Stimulated activated CD8-positive, alpha-beta memory T cell treated with anti-CD3 and anti-CD28 coated beads, Interleukin-7, amount 100 ng/mL, for 4 hours (primary cell): Measurements from ENCODE around the gene PCLO.
"Not testable (repeated sequence)": the region's sequence is repeated elsewhere in the genome, so short reads cannot be mapped to it uniquely, and the experiment has no call there.

ENCODE experiments used
- DNase-seq, 2 donors: peaks; one replicate each; pipeline ENCODE4 v3.0.0-alpha.2; 2020; ENCODE audit warnings: low read depth in 2 of 2

PCLO gene

DNA sequence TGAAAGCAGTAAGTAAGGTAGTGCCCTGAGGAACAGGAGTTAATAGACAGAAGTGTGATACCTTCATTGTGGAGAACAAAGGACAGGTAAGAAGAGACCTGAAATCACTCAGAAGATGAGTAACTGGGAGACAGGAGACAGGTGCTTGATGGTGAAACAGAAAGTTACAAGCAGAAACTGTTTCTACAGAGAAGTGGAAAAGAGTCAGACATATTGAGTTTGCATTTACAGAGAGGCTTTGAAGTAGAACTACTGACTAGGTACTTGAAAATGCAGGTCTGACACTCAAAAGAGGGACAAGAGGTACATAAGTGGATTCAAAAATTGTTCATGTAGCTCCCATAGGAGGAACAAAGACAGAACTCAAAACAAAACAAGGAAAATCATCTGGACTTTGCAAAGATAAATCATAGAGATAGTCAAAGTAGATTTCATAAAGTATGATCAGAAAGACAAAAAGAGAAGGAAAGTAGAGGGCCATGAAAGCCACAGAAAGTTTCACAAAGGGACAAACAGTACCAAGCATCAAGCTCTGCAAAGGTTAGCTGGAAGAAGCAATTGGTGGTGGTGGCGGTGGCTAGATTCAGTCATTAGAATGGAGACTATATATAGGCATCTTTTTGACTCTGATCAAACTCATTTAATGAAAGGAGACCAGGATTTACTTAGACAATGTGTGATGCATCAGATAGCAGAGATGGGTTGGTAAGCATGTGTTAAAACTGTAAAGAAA lies 198.4 kb downstream of the PCLO start:
- DNase-seq = no peak

DNA sequence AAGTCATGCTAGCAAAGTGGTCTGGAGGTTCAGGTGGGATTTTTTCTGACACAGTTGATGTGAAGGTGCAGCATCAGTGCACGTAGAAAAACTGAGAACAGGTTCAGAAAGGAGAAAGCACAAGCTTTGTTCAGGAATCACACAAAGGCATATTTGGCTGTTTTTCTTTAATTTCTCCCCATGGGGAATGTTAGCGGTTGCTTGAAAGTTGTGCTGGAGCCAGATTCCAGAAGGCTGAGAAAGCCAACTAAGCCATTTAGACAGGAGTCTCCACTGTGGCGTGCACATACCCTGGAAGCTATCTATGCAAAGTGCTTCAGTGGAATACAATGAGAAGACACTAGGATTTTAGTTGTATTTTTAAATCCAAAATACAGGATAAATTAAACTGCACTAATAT lies 201.4 kb downstream of the PCLO start:
- no peak for DNase-seq

DNA sequence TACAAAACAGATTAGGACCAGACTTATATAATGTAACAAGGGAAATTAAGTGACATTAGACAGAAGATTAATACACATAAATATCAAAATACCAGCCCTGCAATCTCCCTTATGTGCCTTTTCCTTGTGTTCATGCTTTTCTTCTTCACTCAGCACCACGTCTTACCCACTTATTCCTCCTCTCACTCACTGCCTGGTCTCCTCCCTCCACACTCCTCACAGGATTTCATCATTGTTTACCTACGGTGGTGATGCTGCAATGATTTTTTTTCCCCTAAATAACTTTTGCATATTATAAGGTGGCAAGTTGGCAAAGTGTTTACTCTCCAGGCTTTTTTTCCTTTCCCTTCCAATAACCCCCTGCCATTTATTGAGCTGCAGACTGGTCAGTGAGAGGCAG lies 203.2 kb downstream of the PCLO start:
- DNase-seq = no peak

DNA sequence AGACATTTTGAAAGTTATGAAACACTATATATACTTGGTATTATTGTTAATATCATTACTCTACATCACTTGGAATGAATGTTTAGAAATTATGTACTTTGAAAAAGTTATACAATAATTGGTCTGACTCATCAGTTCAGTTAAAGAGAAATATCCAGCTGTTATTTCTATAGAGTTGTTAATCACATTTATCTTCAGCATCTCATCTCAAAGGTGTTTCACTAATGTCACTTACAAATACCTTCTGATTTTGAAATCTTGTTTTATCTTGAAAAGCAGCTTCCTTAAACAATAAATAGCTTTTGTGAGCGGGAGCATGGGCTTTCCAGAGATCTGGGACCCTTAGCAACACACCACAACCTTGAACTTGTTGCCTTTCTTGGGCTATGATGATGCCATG lies 205.2 kb downstream of the PCLO start:
- DNase-seq = no peak

DNA sequence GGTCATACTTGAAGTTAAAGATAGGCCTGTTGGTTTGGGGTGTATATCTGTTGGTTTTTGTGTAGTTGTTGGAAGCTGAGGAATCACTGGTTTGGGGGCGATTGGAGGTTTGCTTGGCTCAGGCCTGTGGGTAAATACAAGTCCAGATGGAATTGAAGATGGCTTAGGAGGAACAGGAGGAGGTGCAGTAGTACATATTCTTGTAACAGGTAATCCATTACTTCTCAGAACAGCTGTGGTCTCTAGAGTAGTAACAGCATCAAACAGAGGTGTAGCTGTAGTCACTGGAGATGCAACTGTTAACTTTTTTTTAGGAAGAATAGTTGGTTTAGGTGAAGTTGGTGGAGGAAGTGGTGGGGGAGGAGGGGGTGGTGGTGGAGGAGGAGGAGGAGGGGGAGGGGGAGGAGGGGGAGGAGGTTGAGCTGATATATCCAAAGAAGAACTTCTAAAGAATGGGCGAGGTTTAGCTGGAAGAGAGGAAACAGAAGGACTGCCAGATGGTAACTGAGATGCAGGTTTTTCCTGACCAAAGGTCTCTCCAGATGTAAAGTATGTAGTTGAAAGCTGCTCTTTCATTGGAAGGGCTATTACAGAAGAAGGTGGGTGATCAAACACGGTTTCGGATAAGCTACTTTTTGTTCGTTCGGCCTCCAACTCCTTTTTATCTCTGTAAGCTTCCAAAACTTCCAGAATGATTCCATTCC lies 209.2 kb downstream of the PCLO start:
- no peak for DNase-seq

DNA sequence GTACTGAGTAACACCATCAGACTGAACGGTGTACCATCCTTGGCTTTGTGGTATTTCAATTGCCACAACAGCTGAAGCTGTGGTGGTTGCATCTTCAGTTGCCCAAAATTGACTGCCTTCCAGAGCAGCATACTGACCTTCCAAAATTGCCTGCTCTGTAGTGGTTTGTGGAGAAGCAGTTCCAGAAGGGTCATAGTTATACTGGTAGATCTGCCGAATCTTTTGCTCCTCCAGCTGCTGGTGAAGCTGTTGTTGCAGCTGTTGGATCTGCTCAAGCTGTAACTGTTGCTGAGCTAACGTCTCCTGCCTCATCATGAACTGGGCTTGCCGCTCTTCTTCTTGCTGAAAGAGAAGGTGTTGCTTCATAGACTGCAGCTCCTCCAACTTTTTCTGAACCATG lies 212.2 kb downstream of the PCLO start:
- DNase-seq = no peak

DNA sequence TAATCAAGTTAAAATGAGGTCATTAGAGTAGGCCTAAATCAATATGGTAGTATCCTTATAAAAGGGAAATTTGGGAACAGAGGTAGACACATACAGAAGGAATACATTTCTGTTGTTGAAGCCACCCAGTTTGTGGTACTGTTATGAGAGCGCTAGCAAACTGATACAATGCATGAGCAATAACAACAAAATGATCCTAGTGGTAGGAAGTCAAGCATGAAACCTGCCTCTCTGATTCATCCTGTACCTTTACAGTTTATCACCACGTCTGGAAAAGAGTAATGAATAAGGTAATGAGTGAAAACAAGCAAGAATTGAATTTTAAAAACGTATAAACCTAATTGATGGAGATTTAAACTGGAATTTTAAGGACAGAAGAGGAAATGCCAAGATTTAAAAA lies 217.2 kb downstream of the PCLO start:
- DNase-seq = no peak

DNA sequence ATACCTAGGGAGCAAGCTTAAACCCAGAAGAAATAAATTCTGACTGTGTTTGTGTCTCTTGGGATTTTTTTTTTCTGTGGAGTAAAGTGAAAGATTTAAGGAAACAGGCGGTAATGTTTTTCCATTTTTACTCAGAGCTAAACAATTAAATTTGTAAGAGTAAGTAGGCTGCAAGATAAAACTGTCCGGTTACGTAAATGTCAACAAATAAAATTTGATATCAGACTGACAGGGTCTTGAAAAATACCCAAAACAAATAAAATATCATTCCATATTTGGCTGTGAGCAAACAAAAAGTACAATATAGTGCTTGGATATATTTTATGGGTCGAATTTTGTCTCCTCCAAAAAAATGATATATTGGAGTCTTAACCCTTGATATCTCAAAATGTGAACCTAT lies 217.6 kb downstream of the PCLO start:
- no peak for DNase-seq

DNA sequence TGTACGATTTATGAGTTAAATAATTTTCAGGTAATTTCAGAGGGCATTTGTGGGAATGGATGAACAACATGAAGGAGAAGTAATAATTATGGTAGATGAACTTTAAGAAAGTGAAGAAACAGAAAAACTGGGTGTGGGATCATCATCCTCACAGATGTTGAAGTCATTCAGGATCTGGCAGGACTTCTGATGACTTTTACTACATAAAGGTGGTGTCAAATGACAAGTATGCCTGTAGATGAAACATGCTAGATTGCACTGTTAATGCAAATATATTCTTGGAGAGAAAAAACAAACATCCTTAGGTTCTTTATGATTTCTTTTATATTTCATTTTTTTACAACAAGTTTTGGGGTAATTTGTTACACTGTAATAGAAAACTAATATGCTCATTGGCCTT lies 230.2 kb downstream of the PCLO start:
- DNase-seq = no peak

DNA sequence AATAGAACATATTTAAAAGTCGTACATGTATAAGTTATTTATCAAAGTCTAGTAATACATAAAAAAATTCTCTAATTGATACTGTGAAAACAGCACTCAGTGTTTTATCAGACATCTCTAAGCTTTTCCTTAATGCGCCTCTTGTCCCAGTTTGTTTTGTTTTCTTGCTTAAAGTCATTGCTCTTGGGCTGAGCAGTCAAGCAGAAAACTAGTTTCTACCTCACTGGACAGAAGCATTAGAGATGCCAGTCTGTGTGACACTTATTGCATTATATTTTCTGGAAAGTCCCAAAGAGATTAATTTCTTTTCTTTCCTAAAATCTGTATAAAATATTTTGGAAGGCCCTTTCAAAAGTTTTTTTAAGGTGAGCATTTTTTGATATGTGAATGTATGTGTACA lies 236.2 kb downstream of the PCLO start:
- no peak for DNase-seq

DNA sequence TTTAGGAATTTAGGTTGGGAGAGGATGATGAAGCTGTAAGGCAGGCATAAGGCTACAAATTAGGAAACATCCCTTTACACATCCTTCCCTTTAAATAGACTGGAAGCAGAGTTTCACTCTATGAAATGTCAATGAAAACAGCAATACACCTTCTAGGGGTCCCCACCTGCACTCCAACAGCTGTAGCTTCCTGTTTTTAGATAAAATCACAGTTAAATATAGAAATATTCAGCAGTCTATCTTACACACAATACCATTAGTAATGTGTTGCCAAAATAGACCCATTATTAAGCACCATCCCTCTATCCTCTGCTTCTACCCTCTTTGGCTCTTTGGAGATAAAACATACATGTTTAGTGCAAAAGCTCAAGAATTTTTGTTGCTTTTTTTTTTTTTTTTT lies 237.4 kb downstream of the PCLO start:
- no peak for DNase-seq

DNA sequence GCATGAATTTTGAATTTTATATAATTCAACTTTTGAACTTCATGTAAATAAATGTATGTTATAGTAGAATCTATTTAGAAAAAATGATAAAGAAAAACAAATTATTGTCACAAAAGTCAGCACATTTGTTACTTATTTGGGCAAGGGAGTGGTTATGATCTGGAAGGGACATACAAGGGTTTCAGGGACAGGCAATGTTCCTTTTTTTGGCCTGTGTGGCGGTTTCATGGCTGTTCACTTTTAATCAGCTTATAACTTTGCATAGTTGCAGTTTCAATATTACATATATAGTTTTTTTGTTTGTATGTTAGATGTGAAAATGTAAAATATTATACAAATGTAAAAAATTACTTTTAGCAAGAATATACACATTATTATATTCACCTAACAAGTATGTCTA lies 256.2 kb downstream of the PCLO start:
- DNase-seq = no peak

DNA sequence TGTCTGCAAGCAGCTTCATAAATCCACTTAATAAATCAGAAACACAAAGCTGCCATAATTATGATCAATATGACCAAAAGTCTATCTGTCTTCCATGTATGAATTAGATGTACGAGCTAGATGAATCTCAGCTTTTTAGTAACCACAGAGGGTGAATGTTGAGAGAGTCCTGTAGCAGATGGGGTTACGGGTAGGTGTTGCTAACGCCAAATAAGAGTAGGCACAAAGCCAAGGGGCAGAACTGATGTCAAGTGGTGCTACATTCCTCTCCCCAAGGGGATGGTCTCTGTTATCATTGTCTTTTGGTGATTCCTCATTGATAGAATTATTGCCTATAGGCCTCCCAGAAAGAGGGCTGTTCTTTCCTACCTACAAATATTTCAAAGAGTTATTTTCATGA lies 257.8 kb downstream of the PCLO start:
- no peak for DNase-seq

DNA sequence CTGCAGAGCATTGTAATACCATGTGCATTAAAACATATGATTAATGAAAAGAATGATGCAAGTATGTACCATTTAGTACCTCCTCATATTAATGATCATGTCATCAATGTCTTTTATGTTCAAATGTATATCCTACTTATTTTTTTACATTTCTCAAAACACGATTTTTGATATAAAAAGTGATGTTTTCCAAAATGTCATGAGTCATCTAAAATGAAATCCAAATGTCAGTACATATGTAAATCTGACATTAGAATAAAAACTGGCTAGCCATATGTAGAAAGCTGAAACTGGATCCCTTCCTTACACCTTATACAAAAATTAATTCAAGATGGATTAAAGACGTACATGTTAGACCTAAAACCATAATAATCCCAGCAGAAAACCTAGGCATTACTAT lies 261.6 kb downstream of the PCLO start:
- DNase-seq = not testable (repeated sequence)

DNA sequence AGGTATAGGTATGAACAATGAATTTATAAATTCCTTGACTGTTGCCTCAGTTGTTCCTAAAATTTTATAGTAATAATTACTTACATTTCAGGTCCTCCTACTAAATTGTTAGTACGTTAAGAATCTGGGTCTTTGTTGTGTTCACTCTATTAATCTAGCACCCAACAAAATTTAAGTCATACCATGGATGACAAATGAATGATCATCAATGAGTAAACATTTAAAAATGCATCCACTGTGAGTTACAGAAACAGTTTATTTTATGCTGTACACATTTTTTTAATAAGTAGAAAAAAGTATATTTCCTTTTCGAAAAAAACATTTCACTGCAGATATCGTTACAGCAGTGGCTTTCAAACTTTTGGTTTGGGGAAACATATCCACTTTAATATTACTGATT lies 265.2 kb downstream of the PCLO start:
- DNase-seq = no peak

DNA sequence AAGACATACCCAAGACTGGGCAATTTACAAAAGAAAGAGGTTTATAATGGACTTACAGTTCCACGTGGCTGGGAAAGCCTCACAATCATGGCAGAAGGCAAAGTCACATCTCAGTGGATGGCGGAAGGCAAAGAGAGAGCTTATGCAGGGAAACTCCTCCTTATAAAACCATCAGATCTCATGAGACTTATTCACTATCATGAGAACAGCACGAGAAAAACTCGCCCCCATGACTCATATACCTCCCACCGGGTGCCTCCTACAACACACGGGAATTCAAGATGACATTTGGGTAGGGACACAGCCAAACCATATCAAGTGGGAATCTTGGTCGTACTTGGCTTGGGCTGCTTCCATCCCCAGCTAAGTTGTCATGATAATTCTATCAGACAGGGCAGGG lies 268.3 kb downstream of the PCLO start:
- not testable (repeated sequence) for DNase-seq

DNA sequence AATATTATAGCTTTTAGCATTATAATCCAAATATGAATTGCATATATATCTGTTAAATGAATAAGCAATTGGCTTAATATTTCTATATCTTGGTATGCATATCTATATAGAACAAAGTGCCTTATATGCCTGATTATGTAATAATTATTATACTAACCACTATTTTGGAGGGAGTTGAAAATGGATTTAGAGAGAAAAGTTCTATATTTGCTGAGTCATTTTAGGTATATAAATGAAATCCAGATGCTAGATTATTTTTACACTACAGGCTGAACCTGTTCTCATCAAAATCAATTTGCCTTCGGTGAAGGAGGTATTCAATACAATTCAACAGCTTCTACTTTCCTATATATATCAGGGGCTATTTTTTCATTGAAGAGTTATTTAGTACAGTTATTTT lies 276.4 kb downstream of the PCLO start:
- no peak for DNase-seq

DNA sequence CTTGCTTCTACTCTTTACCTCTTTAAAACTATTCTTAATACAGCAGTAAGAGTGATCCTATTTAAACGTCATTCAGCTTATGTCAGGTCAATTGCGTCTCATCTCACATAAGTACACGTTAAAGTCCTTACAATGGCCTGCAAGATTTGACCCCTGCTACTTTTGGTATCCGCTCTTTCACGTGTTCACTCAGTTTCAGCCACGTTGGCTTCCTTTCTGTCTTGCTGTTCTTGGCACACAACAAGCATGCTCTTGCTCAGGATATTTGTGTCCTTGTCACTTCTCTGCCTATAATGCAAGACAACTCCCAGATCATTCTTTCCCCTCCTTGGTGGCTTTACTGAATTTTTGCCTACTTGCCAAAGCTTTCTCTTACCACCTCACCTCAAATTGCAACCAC lies 296.8 kb downstream of the PCLO start:
- no peak for DNase-seq

DNA sequence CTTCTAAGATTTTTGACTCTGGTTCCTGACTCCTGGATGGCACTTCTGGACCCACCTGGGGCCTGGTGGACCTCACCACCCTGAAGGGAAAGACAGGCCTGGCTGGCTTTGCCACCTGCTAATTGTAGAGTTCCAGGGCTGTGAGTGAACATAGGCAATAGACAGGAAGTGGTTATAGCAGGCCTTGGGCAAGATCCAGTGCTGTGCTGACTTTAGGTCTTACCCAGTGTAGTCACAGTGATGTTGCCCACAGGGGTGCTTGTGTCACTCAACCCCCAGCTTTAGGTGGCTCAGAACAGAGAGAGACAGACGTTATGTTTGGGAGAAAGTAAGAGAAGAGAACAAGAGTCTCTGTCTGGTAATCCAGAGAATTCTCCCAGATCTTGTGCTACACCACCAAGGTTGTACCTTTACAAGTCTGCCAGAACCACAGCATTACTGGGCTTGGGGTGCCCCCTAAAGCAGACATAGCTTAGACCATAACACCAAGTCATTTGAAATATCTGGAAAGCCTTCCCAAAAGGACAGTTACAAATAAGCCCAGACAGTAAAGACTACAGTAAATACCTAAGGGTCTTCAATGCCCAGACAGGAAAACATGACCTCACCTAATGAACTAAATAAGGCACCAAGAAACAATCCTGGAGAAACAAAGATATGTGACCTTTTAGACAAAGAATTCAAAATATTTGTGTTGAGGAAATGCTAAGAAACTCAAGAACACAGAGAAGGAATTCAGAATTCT lies 303.4 kb downstream of the PCLO start:
- no peak for DNase-seq

DNA sequence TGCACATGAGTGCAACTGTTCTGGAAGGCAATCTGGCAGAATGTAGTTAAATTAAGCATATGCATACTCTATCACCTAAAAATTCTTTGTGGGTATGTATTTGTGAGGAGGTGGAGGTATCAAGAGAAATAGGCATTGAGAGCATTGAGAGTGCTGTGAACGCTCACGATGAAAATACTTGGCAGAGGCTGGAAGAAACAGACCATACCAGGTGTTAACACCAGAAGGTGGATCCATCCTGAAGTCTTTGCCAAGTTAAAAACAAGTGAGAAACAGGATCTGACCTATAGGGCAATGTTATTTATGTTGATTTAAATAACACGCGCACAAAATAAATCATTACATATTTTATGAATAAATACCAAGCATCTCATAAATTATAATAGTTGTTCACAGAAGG lies 311.6 kb downstream of the PCLO start:
- no peak for DNase-seq

DNA sequence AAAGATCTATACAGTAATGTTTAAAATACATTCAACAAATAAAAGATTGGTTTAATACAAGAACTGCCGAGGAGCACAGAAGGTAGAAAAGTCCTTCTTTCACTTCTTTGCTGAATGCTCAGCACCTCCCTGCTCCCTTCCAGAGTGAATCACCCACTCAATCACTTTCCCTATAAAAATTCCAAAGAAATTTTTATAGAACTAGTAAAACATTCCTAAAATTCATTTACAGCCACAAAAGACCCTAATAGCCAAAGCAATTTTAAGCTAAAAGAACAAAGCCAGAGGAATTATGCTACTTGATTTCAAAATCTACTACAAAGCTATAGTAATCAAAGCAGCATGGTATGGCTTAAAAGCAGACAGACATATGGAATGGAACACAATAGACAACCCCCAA lies 320.9 kb downstream of the PCLO start:
- no peak for DNase-seq

DNA sequence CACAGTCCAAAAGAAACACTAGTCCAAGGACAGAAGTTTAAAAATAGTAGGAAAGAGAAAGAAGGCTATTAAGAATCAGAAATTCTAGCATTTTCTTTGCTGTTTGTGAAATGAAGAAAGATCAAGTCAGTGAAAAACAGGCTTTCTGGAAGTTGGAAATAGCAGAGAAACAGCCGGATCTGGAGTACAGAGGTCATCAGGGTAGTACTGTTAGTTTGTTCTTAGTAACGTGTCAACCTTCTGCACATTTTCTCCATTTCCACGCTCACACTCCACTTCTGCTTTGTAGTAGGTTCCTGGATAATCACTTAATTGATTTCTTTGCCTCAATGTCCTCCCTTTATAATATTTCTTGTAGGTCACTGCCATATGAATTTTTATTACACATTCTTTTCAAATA lies 322.6 kb downstream of the PCLO start:
- DNase-seq = no peak

DNA sequence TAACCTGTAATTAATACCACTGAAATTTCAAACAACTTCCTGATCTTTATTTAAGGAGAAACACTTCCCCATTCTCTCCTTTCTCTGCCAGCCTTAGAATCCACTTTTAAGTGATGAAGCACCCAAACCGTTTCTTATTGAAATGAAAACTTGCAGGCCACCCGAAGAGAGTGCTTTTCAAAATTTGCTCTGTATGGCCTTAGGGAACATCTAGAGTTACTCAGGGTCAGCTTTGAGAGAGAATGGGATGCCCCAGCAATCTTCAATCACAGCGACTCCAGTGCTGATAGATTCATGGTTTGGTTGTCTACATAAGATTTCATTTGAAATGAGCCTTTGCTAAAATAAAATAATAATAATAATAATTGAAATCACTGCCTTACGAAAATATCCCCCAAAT lies 323.1 kb downstream of the PCLO start:
- DNase-seq = no peak
